ENCODE measurements around the gene PDIA6. TPM values are rescaled to one million over a fixed set of nuclear protein-coding genes. Genes with fewer than 3 reads are reported as not detected.

PDIA6 gene
- 100 to 1,000 TPM; 146 to 150 TPM for total RNA-seq

GRCh38 chr2:10812362-10813162 lies at the start of gene PDIA6:
Gene PDIA6 (minus strand): TSS chr2:10812785. CDS start chr2:10812696, 89 bp downstream.
- Mint-ChIP-seq H3K9me3 (no peaks in the 10 kb centered on the region), H3K27ac (peak within 1 kb of the TSS; percentile 93), H3K4me1 (ENCODE audit: low read depth) (peaks cover 33% of the 10 kb centered on the region), H3K27me3 (no peaks in the 10 kb centered on the region), H3K4me3 (peak within 1 kb of the TSS; percentile 84), H3K36me3 (ENCODE audit: low read depth) (peaks cover 32% of the 10 kb centered on the region)
- no peak for TF ChIP-seq CTCF (IDR thresholded peaks at IDR 0.05)
- intact Hi-C loops (cut with micrococcal nuclease), result no loop called here
- ATAC-seq (peak; percentile 94), DNase-seq (peak; percentile 97)
- POLR2A ChIA-PET, result interaction anchor here (0.8 to 2.2 kb wide), 12 partner anchors 10 to 366 kb away, joined by 3 to 9 read pairs (median 4); partner anchors contain the start of gene NOL10
- CTCF ChIA-PET, result interaction anchor here (0.6 to 1.5 kb wide), 8 partner anchors 10 to 320 kb away, joined by 3 to 6 read pairs (median 3); a partner anchor contains a TSS

- peaks cover 18% of the 10 kb centered on the region for H3K4me1 Mint-ChIP-seq (ENCODE audit: low read depth)
- H3K36me3 Mint-ChIP-seq (ENCODE audit: low read depth), result no peaks in the 10 kb centered on the region
- ChIA-PET POLR2A (interaction anchor here (1.0 kb wide), 1 partner anchor 10 kb away, joined by 5 read pairs; no protein-coding TSS in a partner anchor), CTCF (interaction anchor here (0.6 to 2.9 kb wide), 2 partner anchors 9 to 29 kb away, joined by 3 to 10 read pairs; no protein-coding TSS in a partner anchor)
- TF ChIP-seq CTCF (IDR thresholded peaks at IDR 0.05), result no peak
- H3K4me3 Mint-ChIP-seq, result no peak overlapping the region
- H3K27me3 Mint-ChIP-seq, result peaks cover 26% of the 10 kb centered on the region
- H3K9me3 Mint-ChIP-seq, result no peaks in the 10 kb centered on the region
- intact Hi-C loops (cut with micrococcal nuclease), result no loop called here
- DNase-seq, result no peak
- ATAC-seq, result no peak
- no peak overlapping the region for H3K27ac Mint-ChIP-seq
Observed at GRCh38 chr2:10862330-10862729, 49.7 kb upstream of the PDIA6 start.

GRCh38 chr2:10861765-10862164 lies 49.2 kb upstream of the PDIA6 start:
- peaks cover 26% of the 10 kb centered on the region for H3K27me3 Mint-ChIP-seq
- H3K4me1 Mint-ChIP-seq (ENCODE audit: low read depth), result peaks cover 18% of the 10 kb centered on the region
- no peaks in the 10 kb centered on the region for H3K9me3 Mint-ChIP-seq
- peak; percentile 7 for DNase-seq
- CTCF ChIA-PET, result interaction anchor here (0.6 to 2.9 kb wide), 2 partner anchors 10 to 28 kb away, joined by 3 to 10 read pairs; no protein-coding TSS in a partner anchor
- ATAC-seq, result peak; percentile 8
- H3K27ac Mint-ChIP-seq, result no peak overlapping the region
- TF ChIP-seq CTCF (IDR thresholded peaks at IDR 0.05), result no peak
- intact Hi-C loops (cut with micrococcal nuclease), result no loop called here
- H3K4me3 Mint-ChIP-seq, result no peak overlapping the region
- POLR2A ChIA-PET, result no interaction called here
- no peaks in the 10 kb centered on the region for H3K36me3 Mint-ChIP-seq (ENCODE audit: low read depth)

- POLR2A ChIA-PET, result no interaction called here
- TF ChIP-seq CTCF (IDR thresholded peaks at IDR 0.05), result no peak
- no peak overlapping the region for H3K4me3 Mint-ChIP-seq
Observed at GRCh38 chr2:10860814-10861325, 48.3 kb upstream of the PDIA6 start.

More at GRCh38 chr2:10860814-10861325, 48.3 kb upstream of the PDIA6 start:
- CTCF ChIA-PET, result interaction anchor here (2.9 kb wide), 1 partner anchor 27 kb away, joined by 10 read pairs; no protein-coding TSS in a partner anchor
- DNase-seq (no peak), ATAC-seq (no peak)
- no peak overlapping the region for H3K27ac Mint-ChIP-seq
- no peaks in the 10 kb centered on the region for H3K9me3 Mint-ChIP-seq
- no peaks in the 10 kb centered on the region for H3K36me3 Mint-ChIP-seq (ENCODE audit: low read depth)
- intact Hi-C loops (cut with micrococcal nuclease), result no loop called here
- peaks cover 21% of the 10 kb centered on the region for H3K27me3 Mint-ChIP-seq
- H3K4me1 Mint-ChIP-seq (ENCODE audit: low read depth), result peaks cover 18% of the 10 kb centered on the region
